H1 (cell line): ENCODE results near the gene SCARB1. TPM values are rescaled to one million over a fixed set of nuclear protein-coding genes. Genes with fewer than 3 reads are reported as not detected.

Experiments used
- CTCF ChIA-PET: fragments of 300-600 bp; sonication (Branson Sonifier 250); formaldehyde crosslinking; loops from one replicate; lab custom pipeline; 2021; ENCODE audit not compliant: partially characterized antibody; lab: Charles Lee
- POLR2A ChIA-PET: fragments of 300-600 bp; sonication (Branson Sonifier 250); formaldehyde crosslinking; loops from one replicate; lab custom pipeline; 2021; ENCODE audit warnings: inconsistent platforms; ENCODE audit not compliant: partially characterized antibody; lab: Charles Lee
- DNase-seq, 2 experiments: peaks; one replicate each; pipeline versions ENCODE4 v3.0.0 to v3.0.0-alpha.2; 2010 to 2022; ENCODE audit warnings: low spot score in 2 of 2, low read depth in 1 of 2, mixed read lengths in 1 of 2
- FAIRE-seq: peaks from 2 replicates; lab custom pipeline; 2011; peaks lifted over from hg19 to GRCh38; lab: Jason Lieb, UNC
- H2AFZ ChIP-seq: 2 replicates; pipeline ENCODE4 v1.8.1; 2012; ENCODE audit warnings: low read length, inconsistent platforms
- H2AK5ac ChIP-seq: 2 replicates; pipeline ENCODE4 v1.6.1; 2013; ENCODE audit warnings: low read depth, low read length
- H2BK120ac ChIP-seq: replicated peaks from 2 replicates; pipeline ENCODE3; 2013; ENCODE audit warnings: low read depth, low read length, inconsistent platforms
- H2BK12ac ChIP-seq: 2 replicates; pipeline ENCODE4 v1.6.1; 2013; ENCODE audit warnings: low read depth, low read length
- H2BK15ac ChIP-seq: 2 replicates; pipeline ENCODE4 v1.6.1; 2013; ENCODE audit warnings: low read length
- H2BK20ac ChIP-seq: 2 replicates; pipeline ENCODE4 v1.6.1; 2013; ENCODE audit warnings: low read length
- H2BK5ac ChIP-seq: 2 replicates; pipeline ENCODE4 v1.6.1; 2013; ENCODE audit warnings: low read depth, low read length
- H3K14ac ChIP-seq: 2 replicates; pipeline ENCODE4 v1.6.1; 2013; ENCODE audit warnings: inconsistent platforms; ENCODE audit not compliant: insufficient read length
- H3K18ac ChIP-seq: 2 replicates; pipeline ENCODE4 v1.6.1; 2013; ENCODE audit warnings: low read length; ENCODE audit errors: extremely low read depth
- H3K23ac ChIP-seq: 2 replicates; pipeline ENCODE4 v1.6.1; 2013; ENCODE audit warnings: inconsistent platforms; ENCODE audit not compliant: insufficient read length
- H3K23me2 ChIP-seq: 2 replicates; pipeline ENCODE4 v1.6.1; 2013; ENCODE audit warnings: low read depth, low read length
- H3K27ac ChIP-seq: 2 replicates; pipeline ENCODE4 v1.6.1; 2011; ENCODE audit warnings: low read depth, low read length, inconsistent platforms
- H3K27me3 ChIP-seq, 4 experiments: replicated peaks in 1 of 4; 1 replicate in 1 of 4; 2 replicates in 3 of 4; pipeline versions ENCODE4 v1.6.1 to v1.8.1; 2011 to 2013; ENCODE audit warnings: low read length in 3 of 4, mild to moderate bottlenecking in 3 of 4, inconsistent platforms in 2 of 4, mixed read lengths in 2 of 4, moderate library complexity in 1 of 4; ENCODE audit not compliant: control insufficient read depth in 3 of 4, insufficient read depth in 3 of 4; ENCODE audit errors: extremely low read depth in 1 of 4
- H3K36me3 ChIP-seq, 4 experiments: 2 replicates each; pipeline versions ENCODE4 v1.6.1 to v1.8.1; 2011 to 2013; ENCODE audit warnings: mild to moderate bottlenecking in 4 of 4, low read length in 3 of 4, moderate library complexity in 2 of 4, control low read depth in 1 of 4, inconsistent platforms in 1 of 4; ENCODE audit not compliant: insufficient read depth in 4 of 4, control insufficient read depth in 2 of 4
- H3K4ac ChIP-seq: replicated peaks from 2 replicates; pipeline ENCODE3; 2013; ENCODE audit warnings: low read length, low read depth, mixed read lengths, inconsistent platforms; ENCODE audit not compliant: insufficient read length
- H3K4me1 ChIP-seq, 4 experiments: replicated peaks in 1 of 4; 1 replicate in 1 of 4; 2 replicates in 3 of 4; pipeline versions ENCODE4 v1.6.1 to v1.8.1; 2011 to 2013; ENCODE audit warnings: low read length in 3 of 4, inconsistent platforms in 2 of 4, mixed read lengths in 1 of 4; ENCODE audit not compliant: insufficient read depth in 4 of 4, control insufficient read depth in 3 of 4
- H3K4me2 ChIP-seq, 2 experiments: 2 replicates each; pipeline versions ENCODE4 v1.6.1 to v1.8.1; 2011 to 2013; ENCODE audit warnings: low read depth in 2 of 2, low read length in 2 of 2, control low read depth in 1 of 2, inconsistent platforms in 1 of 2, mild to moderate bottlenecking in 1 of 2; ENCODE audit not compliant: insufficient read depth in 1 of 2
- H3K4me3 ChIP-seq, 4 experiments: fragments of 200-600, 300-600 bp in 1 of 4; sonication (generic), shearing (Covaris generic), sonication (Bioruptor Twin) in 1 of 4; 2 replicates each; pipeline versions ENCODE4 v1.5.1 to v1.8.1; 2011 to 2016; ENCODE audit warnings: low read length in 4 of 4, low read depth in 3 of 4, control low read depth in 2 of 4, inconsistent platforms in 2 of 4, mild to moderate bottlenecking in 2 of 4, mixed read lengths in 1 of 4, moderate library complexity in 1 of 4; ENCODE audit not compliant: insufficient read depth in 2 of 4; ENCODE audit errors: extremely low read depth in 1 of 4
- H3K56ac ChIP-seq: replicated peaks from 2 replicates; pipeline ENCODE3; 2013; ENCODE audit warnings: low read depth, mild to moderate bottlenecking, mixed read lengths, low read length, inconsistent platforms; ENCODE audit not compliant: insufficient read length
- H3K79me1 ChIP-seq: 2 replicates; pipeline ENCODE4 v1.6.1; 2013; ENCODE audit warnings: low read depth, low read length, control low read depth
- H3K79me2 ChIP-seq, 2 experiments: 2 replicates each; pipeline versions ENCODE4 v1.6.1 to v1.8.1; 2012 to 2013; ENCODE audit warnings: low read length in 2 of 2, mild to moderate bottlenecking in 2 of 2, inconsistent platforms in 1 of 2; ENCODE audit not compliant: insufficient read depth in 2 of 2, control insufficient read depth in 1 of 2
- H3K9ac ChIP-seq, 4 experiments: replicated peaks in 1 of 4; 1 replicate in 1 of 4; 2 replicates in 3 of 4; pipeline versions ENCODE4 v1.6.1 to v1.8.1; 2011 to 2013; ENCODE audit warnings: low read depth in 3 of 4, low read length in 3 of 4, control low read depth in 2 of 4, mild to moderate bottlenecking in 2 of 4, moderate library complexity in 2 of 4, inconsistent platforms in 1 of 4; ENCODE audit errors: extremely low read depth in 1 of 4
- H3K9me3 ChIP-seq, 2 experiments: 2 replicates each; pipeline versions ENCODE4 v1.6.1 to v1.8.1; 2012 to 2013; ENCODE audit warnings: mild to moderate bottlenecking in 2 of 2, moderate library complexity in 2 of 2, control low read depth in 1 of 2, inconsistent platforms in 1 of 2, low read depth in 1 of 2, low read length in 1 of 2, mixed read lengths in 1 of 2; ENCODE audit not compliant: insufficient read depth in 2 of 2
- H4K20me1 ChIP-seq, 2 experiments: replicated peaks in 1 of 2; 2 replicates each; pipeline versions ENCODE3 to v1.8.1; 2011 to 2013; ENCODE audit warnings: inconsistent platforms in 2 of 2, low read length in 2 of 2, mild to moderate bottlenecking in 1 of 2; ENCODE audit not compliant: insufficient read depth in 2 of 2, control insufficient read depth in 1 of 2
- H4K5ac ChIP-seq: 2 replicates; pipeline ENCODE4 v1.6.1; 2013; ENCODE audit warnings: low read length, low read depth, mixed read lengths, inconsistent platforms; ENCODE audit not compliant: insufficient read length
- H4K8ac ChIP-seq: 2 replicates; pipeline ENCODE4 v1.8.0; 2013; ENCODE audit warnings: mild to moderate bottlenecking, moderate library complexity, low read length, inconsistent platforms; ENCODE audit not compliant: insufficient read depth; ENCODE audit errors: extremely low read depth
- H4K91ac ChIP-seq: replicated peaks from 2 replicates; pipeline ENCODE3; 2013; ENCODE audit warnings: low read length, mixed read lengths, inconsistent platforms; ENCODE audit not compliant: insufficient read length
- CTCF ChIP-seq, 3 experiments: IDR thresholded peaks; 1 replicate in 2 of 3; 2 replicates in 1 of 3; pipeline versions ENCODE4 v1.5.1 to v1.6.1; 2011; ENCODE audit warnings: low read length in 3 of 3, mild to moderate bottlenecking in 3 of 3, inconsistent platforms in 2 of 3, low read depth in 1 of 3, moderate library complexity in 1 of 3; ENCODE audit not compliant: insufficient read depth in 1 of 3; ENCODE audit errors: control extremely low read depth in 1 of 3
- RAD21 ChIP-seq, 2 experiments: IDR thresholded peaks in 1 of 2; conservative IDR thresholded peaks in 1 of 2; 2 replicates each; pipeline ENCODE4 v1.6.1; 2011; ENCODE audit warnings: low read depth in 2 of 2, low read length in 2 of 2, improper control_type of control experiment in 1 of 2, inconsistent platforms in 1 of 2, mild to moderate bottlenecking in 1 of 2, moderate library complexity in 1 of 2
- RNF2 ChIP-seq: fragments of 200-900, 300-1000 bp; sonication (generic); IDR thresholded peaks from 2 replicates; pipeline ENCODE4 v1.7.1; 2016; ENCODE audit warnings: borderline replicate concordance, low read depth, mild to moderate bottlenecking, antibody characterized with exemption, low read length; ENCODE audit not compliant: poor library complexity, severe bottlenecking; ENCODE audit errors: missing control alignments
- TAF7 ChIP-seq: optimal IDR thresholded peaks from 2 replicates; pipeline ENCODE3; 2011; ENCODE audit warnings: low read depth, mild to moderate bottlenecking, inconsistent platforms, low read length, moderate library complexity, borderline replicate concordance
- YY1 ChIP-seq: IDR thresholded peaks from 2 replicates; pipeline ENCODE4 v1.6.1; 2011; ENCODE audit warnings: low read depth, mild to moderate bottlenecking, low read length
- WGBS, 2 experiments: shearing (Covaris generic) in 1 of 2; methylation state at CpG; one replicate each; pipeline versions ENCODE4 v1.1.6 to v1.1.7; 2013 to 2015; ENCODE audit warnings: low lambda C conversion rate in 2 of 2, mixed read lengths in 2 of 2, inconsistent platforms in 1 of 2, low coverage in 1 of 2, missing lambda C conversion rate in 1 of 2; ENCODE audit not compliant: insufficient replicate concordance in 2 of 2, insufficient coverage in 1 of 2, insufficient read length in 1 of 2; ENCODE audit errors: extremely low coverage in 1 of 2, missing lambda C conversion rate in 1 of 2; 5-methylcytosine and 5-hydroxymethylcytosine counted together
- polyA plus RNA-seq, 7 experiments: library from polyadenylated mRNA; depleted of rRNA in 3 of 7; stranded (reverse) in 5 of 7; unstranded in 2 of 7; fragments of >200 nt in 5 of 7; fragments of 200-250 nt in 2 of 7; gene quantifications; 1 replicate in 5 of 7; 2 replicates in 1 of 7; 4 replicates in 1 of 7; pipeline versions ENCODE4 v1.2.1 to v1.2.3, GENCODE V29; 2011 to 2013; ENCODE audit warnings: missing spikeins in 2 of 7, mixed read lengths in 2 of 7
- total RNA-seq: library from RNA; stranded (reverse); fragmentation: NEBNext Ultra II Directional; extraction: Animal tissue kit (Norgen Biotek cat#: 25700); gene quantifications from 2 replicates; pipeline ENCODE4 v1.2.1, GENCODE V29; 2021

Gene SCARB1
- total and polyA plus RNA-seq, 2 of the 8 experiments (the other 6 are each of a cell fraction or from before 2014, with no cell fraction given) = 45.3 to 57.1 TPM

DNA sequence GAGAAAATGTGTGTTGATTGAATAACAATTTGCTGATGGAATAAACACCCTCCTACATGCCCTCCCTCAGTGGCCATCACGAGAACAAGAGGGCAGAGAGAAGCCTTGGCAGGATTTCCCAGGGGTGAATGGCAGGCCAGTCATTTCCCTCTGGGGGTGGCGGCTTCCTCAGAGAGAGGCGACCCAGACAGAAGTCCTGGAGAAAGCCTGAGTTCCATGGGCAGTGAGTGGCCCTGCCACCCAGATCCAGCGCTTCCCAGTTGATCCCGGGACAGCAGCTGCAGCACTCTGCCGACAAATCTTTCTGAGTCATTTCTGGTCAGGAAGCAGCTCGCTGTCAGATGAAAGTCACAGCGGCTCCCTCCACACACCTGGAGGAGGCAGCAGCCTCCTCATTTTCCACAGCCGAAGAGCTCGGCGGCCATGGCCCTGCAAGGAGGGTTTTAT is 123.0 kb downstream of the SCARB1 start:
- ChIA-PET CTCF (interaction anchor here (0.7 to 13.8 kb wide), 9 partner anchors 10 to 178 kb away, joined by 3 to 159 read pairs (median 3); no protein-coding TSS in a partner anchor), POLR2A (interaction anchor here (1.2 to 1.3 kb wide), 2 partner anchors 24 to 174 kb away, joined by 4 read pairs; partner anchors contain the start of gene UBC)
- no peak overlapping the region for H3K4ac ChIP-seq
- no peak overlapping the region for H2BK5ac ChIP-seq
- TF ChIP-seq RAD21 (IDR thresholded peaks at IDR 0.05 in 1 of 2, conservative IDR thresholded peaks at IDR 0.05 in 1 of 2; ENCODE audit: low read depth in 2 of 2, low read length in 2 of 2) (peak in 1 of 2 experiments; percentile 46; a peak in 2 of 4 replicates), TAF7 (no peak), RNF2 (no peak), CTCF (IDR thresholded peaks at IDR 0.05; ENCODE audit: control extremely low read depth in 1 of 3, insufficient read depth in 1 of 3, low read depth in 1 of 3, low read length in 3 of 3) (peak in 2 of 3 experiments; percentile 15 to 17; a peak in 2 of 4 replicates), YY1 (0 out of 2 replicates have a peak, but pooled peaks have one; percentile 38)
- H3K9me3 ChIP-seq = no peaks in the 10 kb centered on the region; a peak in 1 of 4 replicates
- DNase-seq (no peak), FAIRE-seq (no peak)
- H3K23me2 ChIP-seq = no peaks in the 10 kb centered on the region; the same call in 1 of the 2 replicates
- no peak overlapping the region for H2AK5ac ChIP-seq
- WGBS, 2 experiments = 75% methylated on average over 11 of the region's 11 CpGs; no CpG with 5 or more reads in 1 of the 2 experiments
- no peaks in the 10 kb centered on the region for H3K36me3 ChIP-seq
- no peak overlapping the region for H3K4me3 ChIP-seq
- H3K4me1 ChIP-seq = peaks cover 0 to 9% (median 6%) of the 10 kb centered on the region in 4 experiments; a peak in 4 of 7 replicates
- H4K5ac ChIP-seq = no peak overlapping the region
- H2AFZ ChIP-seq = no peak overlapping the region
- no peak overlapping the region for H3K56ac ChIP-seq
- no peak overlapping the region for H2BK120ac ChIP-seq
- H4K8ac ChIP-seq = 0 out of 2 replicates have a peak overlapping the region, but pooled peaks have one; percentile 7
- H3K23ac ChIP-seq = no peak overlapping the region
- no peak overlapping the region for H4K91ac ChIP-seq
- H3K27ac ChIP-seq = no peak overlapping the region
- 0 out of 2 replicates have a peak overlapping the region, but pooled peaks have one; percentile 5 for H2BK12ac ChIP-seq
- peak overlapping the region; percentile 33; the same call in 1 of the 2 replicates for H2BK15ac ChIP-seq
- H3K79me2 ChIP-seq = no peaks in the 10 kb centered on the region
- H2BK20ac ChIP-seq = no peak overlapping the region
- no peaks in the 10 kb centered on the region for H4K20me1 ChIP-seq
- no peaks in the 10 kb centered on the region for H3K79me1 ChIP-seq
- H3K9ac ChIP-seq = no peak overlapping the region
- H3K4me2 ChIP-seq = no peak overlapping the region
- H3K14ac ChIP-seq = no peak overlapping the region
- no peak overlapping the region for H3K18ac ChIP-seq
- no peaks in the 10 kb centered on the region for H3K27me3 ChIP-seq
